ENCODE data around the gene PRTG. TPM values are rescaled to one million over a fixed set of nuclear protein-coding genes. Genes with fewer than 3 reads are reported as not detected.

Gene PRTG
- total and polyA plus RNA-seq, 9 of the 15 experiments (the other 6 are each of a cell fraction or from before 2014, with no cell fraction given), result under 0.01 to 0.14 (median 0.06) TPM; not detected in 1

GRCh38 chr15:55588815-55589115 is 154.2 kb downstream of the PRTG start (continued):
- TF ChIP-seq, protein P1, sequence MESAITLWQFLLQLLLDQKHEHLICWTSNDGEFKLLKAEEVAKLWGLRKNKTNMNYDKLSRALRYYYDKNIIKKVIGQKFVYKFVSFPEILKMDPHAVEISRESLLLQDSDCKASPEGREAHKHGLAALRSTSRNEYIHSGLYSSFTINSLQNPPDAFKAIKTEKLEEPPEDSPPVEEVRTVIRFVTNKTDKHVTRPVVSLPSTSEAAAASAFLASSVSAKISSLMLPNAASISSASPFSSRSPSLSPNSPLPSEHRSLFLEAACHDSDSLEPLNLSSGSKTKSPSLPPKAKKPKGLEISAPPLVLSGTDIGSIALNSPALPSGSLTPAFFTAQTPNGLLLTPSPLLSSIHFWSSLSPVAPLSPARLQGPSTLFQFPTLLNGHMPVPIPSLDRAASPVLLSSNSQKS (CRISPR knock-in tag; IDR thresholded peaks at IDR 0.05), result no peak

DNA sequence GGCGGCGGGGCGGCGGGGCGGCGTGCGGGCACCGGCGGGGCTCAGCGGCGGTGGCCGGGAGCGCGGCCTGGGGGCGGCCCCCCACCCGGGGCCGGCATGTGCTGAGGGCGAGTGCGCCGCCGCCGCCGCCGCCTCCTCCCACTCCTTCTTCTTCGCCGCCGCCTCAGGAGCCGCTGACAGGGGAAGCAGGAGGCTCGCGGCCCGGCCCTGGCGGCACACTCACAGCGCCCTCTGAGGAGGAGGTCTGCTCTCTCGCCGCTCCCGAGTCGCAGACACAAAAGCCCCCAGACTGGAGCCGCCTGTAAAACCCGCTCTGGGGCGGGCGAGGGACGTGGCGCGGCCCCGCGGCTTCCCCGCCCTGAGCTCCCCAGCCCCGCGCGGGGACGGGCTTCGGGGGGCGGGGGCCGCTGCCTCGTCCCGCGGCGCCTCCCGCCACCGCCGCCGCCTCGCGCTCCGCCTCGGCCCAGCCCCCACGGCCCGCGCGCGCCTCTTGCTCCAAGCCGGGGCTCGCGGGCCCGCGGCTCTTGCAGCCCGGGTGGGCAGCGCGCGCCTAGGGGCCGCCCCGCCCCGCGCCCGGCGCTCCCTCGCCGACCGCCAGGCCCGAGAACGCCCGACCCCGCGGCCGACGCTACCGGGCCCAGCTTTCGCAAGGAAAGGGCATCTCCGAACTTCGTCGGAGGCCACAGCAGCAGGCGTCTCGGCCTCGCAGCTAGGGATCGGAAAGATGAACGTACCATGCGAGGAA is 154.7 kb downstream of the PRTG start, which contains the start of gene PYGO1:
Gene PYGO1, minus strand, starts transcription at position 276 of the 745 bp plus-strand sequence. CDS start 462 bp downstream, outside the sequence.
- WGBS (ENCODE audit: insufficient coverage, low coverage, missing lambda C conversion rate), result 84% methylated on average over 6 of the region's 107 CpGs
- POLR2A ChIA-PET, result no interaction called here
- H3K9me3 ChIP-seq (replicated peaks; ENCODE audit: control insufficient read depth, insufficient read depth, low read depth, low read length), result peaks cover 4% of the 10 kb centered on the region; the same call in 1 of the 2 replicates
- peak within 1 kb of the TSS; percentile 60 for H3K4me2 ChIP-seq (ENCODE audit: insufficient read depth, low read length)
- CTCF ChIA-PET (ENCODE audit: low intra/inter-chr PET ratio), result no interaction called here
- 0 out of 2 replicates have a peak within 1 kb of the TSS, but pooled peaks have one; percentile 40 for H2AFZ ChIP-seq (ENCODE audit: low read depth, low read length)
- peak; percentile 75 for ATAC-seq
- H3K36me3 ChIP-seq (ENCODE audit: control insufficient read depth, insufficient read depth, low read length), result no peaks in the 10 kb centered on the region
- in situ Hi-C loops (cut with MboI), result no loop called here
- intact Hi-C loops (cut with micrococcal nuclease), result no loop called here
- H3K4me3 ChIP-seq, result peak within 1 kb of the TSS; percentile 33
- no peaks in the 10 kb centered on the region for H3K9me1 ChIP-seq (ENCODE audit: control insufficient read depth, insufficient read depth, low read length)
- DNase-seq (ENCODE audit: extremely low read depth in 1 of 4, low spot score in 3 of 4), result peak; percentile 29 to 40 (median 37)
- no peaks in the 10 kb centered on the region for H3K79me2 ChIP-seq (ENCODE audit: control insufficient read depth, insufficient read depth, low read length)
- no peaks in the 10 kb centered on the region for H4K20me1 ChIP-seq (replicated peaks; ENCODE audit: control insufficient read depth, insufficient read depth, low read length)
- TF ChIP-seq CXXC5 (CRISPR knock-in tag; IDR thresholded peaks at IDR 0.05) (0 out of 2 replicates have a peak, but pooled peaks have one; percentile 14), E2F6 (IDR thresholded peaks at IDR 0.05; ENCODE audit: borderline replicate concordance in 1 of 2, extremely low read depth in 1 of 2, insufficient read depth in 1 of 2, insufficient read length in 1 of 2, low read depth in 1 of 2, low read length in 1 of 2, poor library complexity in 1 of 2, severe bottlenecking in 1 of 2) (peak in 1 of 2 experiments; percentile 61)
- TF ChIP-seq, protein P2, sequence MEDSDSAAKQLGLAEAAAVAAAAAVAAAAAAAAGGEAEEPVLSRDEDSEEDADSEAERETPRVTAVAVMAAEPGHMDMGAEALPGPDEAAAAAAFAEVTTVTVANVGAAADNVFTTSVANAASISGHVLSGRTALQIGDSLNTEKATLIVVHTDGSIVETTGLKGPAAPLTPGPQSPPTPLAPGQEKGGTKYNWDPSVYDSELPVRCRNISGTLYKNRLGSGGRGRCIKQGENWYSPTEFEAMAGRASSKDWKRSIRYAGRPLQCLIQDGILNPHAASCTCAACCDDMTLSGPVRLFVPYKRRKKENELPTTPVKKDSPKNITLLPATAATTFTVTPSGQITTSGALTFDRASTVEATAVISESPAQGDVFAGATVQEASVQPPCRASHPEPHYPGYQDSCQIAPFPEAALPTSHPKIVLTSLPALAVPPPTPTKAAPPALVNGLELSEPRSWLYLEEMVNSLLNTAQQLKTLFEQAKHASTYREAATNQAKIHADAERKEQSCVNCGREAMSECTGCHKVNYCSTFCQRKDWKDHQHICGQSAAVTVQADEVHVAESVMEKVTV (CRISPR knock-in tag; IDR thresholded peaks at IDR 0.05), result no peak
- H3K9ac ChIP-seq (ENCODE audit: insufficient read depth in 1 of 2, low read depth in 2 of 2, low read length in 2 of 2), result peak within 1 kb of the TSS in 1 of 2 experiments; percentile 20; a peak in 2 of 4 replicates
- H3K27ac ChIP-seq (ENCODE audit: extremely low read depth, low read depth, low read length), result no peak within 1 kb of the TSS
- no TSS peak for BruUV-seq (replicated peaks)
- FAIRE-seq, result no peak
- peaks cover 12% of the 10 kb centered on the region in 2 experiments; a peak in 4 of 5 replicates for H3K27me3 ChIP-seq (ENCODE audit: control insufficient read depth in 2 of 2, insufficient read depth in 2 of 2, low read length in 2 of 2)
- peaks cover 0 to 9% of the 10 kb centered on the region in 2 experiments; a peak in 2 of 5 replicates for H3K4me1 ChIP-seq (replicated peaks in 1 of 2; ENCODE audit: control insufficient read depth in 2 of 2, insufficient read depth in 2 of 2, low read length in 2 of 2)

Measured in K562 (cell line).